Fibroblast of skin of back (primary cell): ENCODE results near the gene TTC32. TPM values are rescaled to one million over a fixed set of nuclear protein-coding genes. Genes with fewer than 3 reads are reported as not detected.
"Not testable (repeated sequence)": the region's sequence is repeated elsewhere in the genome, so short reads cannot be mapped to it uniquely, and the experiment has no call there.

Experiments used
- DNase-seq: peaks from one replicate; pipeline ENCODE4 v3.0.0-alpha.2; 2013
- polyA plus RNA-seq, 2 experiments: library from polyadenylated mRNA; unstranded; fragments of 120-200 nt; gene quantifications; one replicate each; pipeline ENCODE4 v1.2.1, GENCODE V29; 2013; ENCODE audit not compliant: insufficient read length in 2 of 2

Gene TTC32
- polyA plus RNA-seq (2013, experiment 1 of 2; ENCODE audit: insufficient read length): 4.8 TPM
- polyA plus RNA-seq (2013, experiment 2 of 2; ENCODE audit: insufficient read length): 4.6 TPM

DNA sequence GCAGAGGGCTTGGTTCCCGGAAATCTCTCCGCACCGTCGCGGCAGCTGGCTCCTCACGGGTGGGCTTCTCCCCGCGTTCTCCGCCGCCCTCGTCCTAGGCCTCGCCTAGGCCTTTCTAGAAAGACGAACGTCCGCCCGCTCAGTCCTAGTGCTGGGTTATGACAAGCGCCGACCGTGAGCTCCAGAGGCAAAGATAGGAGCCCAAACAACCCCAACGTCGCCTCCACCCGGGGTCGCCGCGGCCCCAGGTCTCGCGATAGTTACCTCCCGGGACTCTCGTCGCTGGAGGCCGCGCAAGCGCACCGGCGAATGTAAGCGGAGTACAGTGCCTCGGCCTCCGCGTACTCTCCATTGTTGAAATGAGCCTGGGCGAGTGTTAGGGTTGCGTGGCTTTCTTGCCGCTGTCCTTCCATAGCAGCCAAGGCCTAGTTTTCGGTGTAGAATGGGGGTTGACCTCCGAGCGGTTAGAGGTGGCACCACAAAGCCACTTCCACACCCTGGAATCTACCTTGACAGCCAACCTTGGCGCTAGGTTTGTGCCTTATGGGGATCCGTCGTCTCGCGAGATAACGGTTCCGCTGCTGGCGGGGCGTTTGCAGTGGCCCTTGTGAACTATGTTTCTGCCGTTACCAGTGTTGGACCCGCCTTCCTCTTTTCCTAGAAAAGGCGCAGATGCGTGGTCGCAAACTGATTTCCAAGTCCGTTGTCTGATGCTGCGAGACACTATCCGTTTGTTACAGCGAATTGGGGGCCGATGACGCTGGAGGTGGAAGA lies at the start of gene TTC32:
TTC32 (minus strand) TSS at position 542 of the 774 bp plus-strand sequence; CDS start at position 413, 129 bp downstream.
- peak; percentile 94 for DNase-seq

DNA sequence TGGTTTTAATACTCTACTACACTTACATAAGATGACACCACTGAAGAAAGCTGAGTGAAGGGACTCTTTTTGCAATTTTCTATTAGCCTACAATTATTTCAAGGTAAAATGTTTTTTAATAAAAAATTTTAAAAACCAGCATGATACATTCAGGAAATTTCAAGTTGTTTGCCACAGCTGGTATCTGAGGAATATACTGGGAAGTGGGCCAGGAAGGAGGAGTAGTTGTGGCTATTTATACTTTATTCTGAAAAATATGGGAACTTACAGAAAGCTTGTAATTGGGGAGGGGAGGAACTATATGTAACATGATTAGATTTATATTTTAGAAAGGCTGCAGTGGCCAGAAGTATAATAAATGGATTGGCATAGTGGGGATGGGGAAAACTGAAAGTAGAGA lies 47.3 kb upstream of the TTC32 start:
- DNase-seq: peak; percentile 59

DNA sequence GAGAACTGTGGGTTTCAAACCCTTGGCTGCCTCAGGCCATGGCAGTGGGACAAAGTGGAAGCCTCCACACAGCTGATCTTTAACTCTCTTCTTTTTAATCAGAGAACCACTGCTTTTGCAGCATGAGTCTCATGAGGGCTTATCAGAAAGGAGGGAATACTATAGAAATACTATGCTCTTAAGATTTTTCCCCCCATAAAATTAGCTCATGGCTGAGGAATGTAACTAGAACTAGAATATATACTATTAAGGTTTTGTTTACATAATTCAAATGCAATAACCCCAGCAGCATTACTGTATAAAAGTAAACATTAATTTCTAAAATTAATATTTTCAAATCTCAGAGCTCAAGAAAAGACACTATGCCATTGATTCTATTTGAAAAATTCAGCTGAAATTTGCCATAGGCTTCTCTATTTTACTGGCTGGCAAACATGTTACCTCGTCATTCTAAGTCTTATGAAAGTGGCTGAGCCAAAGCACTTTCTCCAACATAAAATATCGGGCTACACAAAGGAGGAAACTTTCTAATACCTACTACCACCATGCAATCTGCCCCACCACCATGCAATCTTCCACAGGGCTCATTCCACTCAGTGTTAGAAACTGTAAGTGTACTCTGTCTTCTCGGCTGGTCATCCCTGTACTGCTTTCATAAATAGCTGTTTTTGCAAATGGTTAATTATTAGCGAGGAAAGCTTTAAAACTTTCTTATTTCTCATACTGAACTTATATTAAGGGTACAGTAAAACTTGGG lies 45.6 kb upstream of the TTC32 start:
- DNase-seq: peak; percentile 51

DNA sequence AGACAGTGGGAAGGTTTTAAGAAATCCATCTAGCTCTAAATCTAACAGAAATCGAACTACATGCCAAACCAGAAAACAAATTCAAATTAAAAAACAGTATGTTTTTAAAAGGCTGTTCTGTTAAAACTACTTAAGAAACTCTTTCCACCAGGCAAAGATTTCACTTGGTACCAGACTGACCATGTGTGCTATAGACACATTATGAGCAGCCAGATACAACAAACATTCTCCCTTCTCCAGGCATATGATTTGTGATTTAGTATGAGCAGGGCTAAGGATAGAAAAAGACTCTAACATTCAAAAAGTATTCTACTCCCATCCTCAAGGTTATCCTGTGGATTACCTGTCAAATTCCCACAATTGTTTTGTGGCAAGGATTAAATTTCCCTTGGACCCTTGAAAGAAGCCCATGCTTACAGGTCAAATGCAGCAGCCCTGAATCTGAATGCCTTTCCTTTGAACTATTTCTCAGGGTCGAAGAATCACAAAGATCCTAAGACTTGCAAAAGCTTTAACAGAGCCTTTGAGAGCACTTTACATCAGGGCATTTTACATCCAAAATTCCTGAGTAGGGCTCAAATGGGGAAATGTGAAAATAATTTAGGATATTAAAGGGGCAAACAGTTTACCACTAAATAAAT lies 42.5 kb upstream of the TTC32 start:
- no peak for DNase-seq

DNA sequence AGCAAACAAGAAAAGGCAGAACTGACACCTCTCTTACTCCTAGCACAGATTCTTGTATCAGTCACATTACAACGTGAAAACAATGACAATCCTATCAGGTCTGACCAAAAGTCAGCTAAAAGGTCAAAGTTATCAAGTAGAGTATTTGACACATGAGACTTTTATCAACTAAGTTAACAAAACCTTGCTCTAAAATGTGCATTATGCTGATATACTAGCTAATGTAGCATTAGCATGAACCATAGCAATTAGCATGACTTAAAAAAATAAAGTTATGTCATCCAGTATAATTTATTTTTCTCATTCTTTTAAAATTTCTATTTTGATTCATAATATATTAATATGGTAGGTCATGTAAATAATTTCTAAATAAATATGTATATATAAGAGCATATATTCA lies 41.4 kb upstream of the TTC32 start:
- no peak for DNase-seq

DNA sequence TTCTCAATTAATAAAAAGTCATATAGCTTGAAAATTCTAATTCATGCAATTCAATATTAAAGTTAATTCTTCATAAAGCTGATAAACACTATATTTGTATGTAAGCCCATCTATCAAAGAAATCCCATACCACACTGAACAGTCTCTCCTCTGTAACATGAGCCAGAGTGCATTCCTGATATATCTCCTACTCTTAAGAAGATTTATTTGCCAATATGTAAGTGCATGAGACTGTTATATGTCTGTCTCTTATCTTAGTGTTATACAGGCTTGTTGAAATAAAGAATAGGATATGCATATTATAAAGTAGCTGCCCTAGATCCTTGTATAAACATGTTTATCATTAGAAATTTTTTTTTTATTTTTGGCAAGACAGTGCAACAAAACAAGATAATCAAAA lies 40.4 kb upstream of the TTC32 start:
- no peak for DNase-seq

DNA sequence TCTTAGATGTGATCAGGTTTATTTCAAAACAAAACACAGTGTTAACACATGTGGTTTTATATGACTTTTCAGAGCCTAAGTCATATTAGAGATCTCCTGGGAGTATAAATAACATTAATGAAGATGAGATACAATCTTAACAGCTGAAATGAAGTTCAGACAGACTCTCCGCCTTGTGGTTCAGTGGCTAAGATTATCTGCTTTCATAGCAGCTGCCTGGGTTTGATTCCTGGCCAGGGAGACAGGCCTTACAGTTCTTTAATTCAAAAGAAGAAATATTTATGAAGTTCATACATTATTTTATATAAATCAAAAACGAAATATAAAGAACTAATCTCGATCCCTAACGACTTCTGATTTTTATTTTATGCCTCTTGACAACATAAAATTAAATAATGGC lies 35.2 kb upstream of the TTC32 start:
- no peak for DNase-seq

DNA sequence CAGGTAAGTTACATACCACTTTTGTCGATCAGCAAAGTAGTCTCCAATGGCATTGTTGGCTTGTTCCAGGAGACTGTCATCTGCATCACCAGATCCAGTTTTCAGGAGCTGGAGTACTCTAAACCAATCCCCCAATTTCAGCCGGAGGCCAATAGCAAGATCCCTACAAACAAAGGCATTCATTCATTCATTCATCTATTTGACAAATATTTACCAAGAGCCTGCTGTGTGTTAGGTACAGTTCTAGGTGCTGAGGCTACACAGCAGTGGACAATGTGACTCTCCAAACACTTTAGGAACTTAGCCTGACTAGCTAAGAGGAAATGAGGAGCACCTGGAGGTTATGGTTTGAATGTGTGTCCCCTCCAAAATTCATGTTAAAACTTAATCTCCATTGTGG lies 34.4 kb upstream of the TTC32 start:
- DNase-seq: no peak

DNA sequence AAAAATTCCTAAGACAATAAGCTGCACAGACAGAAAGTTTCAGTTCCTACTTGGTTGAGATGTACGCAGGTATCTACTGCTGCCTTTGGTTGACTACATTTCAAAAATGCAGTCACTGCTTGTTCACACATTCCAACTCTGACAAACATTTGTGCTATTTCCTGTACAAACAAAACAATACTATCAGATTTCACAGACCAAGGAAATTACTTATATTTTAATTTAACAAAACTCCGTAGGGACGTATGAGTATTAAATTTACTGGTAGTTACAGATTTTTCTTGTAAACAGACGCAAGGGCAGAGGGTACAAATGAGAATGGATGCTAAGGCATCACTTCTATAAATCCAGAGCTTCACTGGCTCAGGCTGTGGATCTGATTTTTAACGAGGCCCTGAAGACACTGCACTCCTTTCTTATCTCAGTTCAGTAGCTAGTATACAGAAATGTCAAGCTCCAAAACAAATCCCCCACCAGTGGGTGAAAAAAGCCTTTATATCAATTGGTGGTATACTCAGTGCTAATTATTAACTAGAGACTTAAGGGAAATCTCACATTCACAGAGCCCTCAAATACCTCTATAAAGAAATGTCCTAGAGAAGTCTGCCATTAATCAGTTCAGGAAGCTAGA lies 31.7 kb upstream of the TTC32 start:
- peak; percentile 81 for DNase-seq

DNA sequence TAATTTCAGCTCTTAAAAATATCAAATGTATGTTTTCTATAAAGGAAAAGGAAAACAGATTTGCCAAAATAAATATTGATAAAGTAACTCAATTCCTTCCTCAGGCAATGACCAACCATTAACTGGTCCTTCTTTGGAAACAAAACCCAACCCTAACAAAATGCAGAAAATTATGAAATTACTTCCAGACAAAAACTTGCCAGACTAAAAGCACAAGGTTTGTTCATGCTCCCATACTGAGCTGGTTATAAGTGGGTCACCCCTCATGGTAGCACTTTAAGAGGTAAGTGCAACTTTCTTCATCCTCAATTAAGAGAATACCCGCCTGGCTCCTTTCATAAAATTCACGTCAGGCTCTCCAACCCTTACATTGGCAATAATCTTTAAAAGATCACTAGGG lies 31.1 kb upstream of the TTC32 start:
- peak; percentile 5 for DNase-seq

DNA sequence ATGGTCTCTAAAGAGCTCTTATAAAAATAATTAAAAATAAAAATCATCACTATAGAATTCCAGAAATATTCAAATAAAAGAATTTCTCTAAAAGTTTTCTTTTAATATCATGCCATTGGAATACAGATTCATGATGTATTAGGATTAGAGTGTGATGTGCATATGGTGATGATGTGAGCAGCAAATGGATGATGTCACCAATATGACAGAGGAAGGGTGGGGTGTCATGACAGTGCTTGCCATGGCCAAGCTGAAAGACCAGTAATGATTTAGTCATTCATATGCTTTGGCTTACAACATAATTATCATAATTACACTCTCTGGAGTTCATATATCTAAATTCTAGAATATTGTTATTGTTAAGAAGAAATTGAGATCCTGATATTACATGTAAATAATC lies 27.4 kb upstream of the TTC32 start:
- no peak for DNase-seq

DNA sequence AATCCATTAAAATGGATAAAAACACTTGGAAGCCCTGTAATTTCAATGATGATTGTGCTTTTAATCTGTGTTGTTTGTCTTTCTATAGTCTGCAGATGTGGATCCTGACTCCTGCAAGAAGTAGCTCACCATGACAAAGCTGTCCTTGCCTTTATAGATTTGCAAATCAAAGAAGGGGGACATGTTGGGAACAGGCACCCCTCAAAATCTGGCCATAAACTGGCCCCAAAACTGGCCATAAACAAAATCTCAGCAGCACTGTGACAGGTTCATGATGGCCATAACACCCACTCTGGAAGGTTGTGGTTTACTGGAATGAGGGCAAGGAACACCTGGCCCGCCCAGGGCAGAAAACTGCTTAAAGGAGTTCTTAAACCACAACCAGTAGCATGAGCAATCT lies 26.0 kb upstream of the TTC32 start:
- not testable (repeated sequence) for DNase-seq

DNA sequence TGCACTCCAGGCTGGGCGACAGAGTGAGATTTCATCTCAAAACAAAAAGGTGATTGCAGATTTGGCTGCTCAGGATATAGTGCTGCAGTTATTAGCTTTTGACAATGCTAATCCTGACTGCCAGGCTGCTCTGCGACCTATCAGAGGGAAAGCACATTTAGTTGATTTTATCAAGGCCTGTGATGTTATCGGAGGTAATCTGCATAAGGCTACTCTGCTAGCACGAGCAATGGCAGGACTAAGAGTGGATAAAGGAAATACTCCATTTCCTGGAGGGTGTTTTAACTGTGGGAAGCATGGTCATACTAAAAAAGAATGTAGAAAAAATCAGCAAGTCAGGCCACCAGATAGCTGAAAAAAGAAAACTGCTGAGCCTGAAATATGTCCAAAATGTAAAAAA lies 22.7 kb upstream of the TTC32 start:
- DNase-seq: not testable (repeated sequence)

DNA sequence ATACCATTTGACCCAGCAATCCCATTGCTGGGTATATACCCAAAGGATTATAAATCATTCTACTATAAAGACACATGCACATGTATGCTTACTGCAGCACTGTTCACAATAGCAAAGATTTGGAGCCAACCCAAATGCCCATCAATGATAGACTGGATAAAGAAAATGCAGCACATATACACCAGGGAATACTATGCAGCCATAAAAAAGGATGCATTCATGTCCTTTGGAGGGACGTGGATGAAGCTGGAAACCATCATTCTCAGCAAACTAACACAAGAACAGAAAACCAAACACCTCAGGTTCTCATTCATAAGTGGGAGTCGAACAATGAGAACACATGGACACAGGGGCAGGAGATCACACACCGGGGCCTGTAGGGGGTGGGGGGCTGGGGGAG lies 20.4 kb upstream of the TTC32 start:
- not testable (repeated sequence) for DNase-seq

DNA sequence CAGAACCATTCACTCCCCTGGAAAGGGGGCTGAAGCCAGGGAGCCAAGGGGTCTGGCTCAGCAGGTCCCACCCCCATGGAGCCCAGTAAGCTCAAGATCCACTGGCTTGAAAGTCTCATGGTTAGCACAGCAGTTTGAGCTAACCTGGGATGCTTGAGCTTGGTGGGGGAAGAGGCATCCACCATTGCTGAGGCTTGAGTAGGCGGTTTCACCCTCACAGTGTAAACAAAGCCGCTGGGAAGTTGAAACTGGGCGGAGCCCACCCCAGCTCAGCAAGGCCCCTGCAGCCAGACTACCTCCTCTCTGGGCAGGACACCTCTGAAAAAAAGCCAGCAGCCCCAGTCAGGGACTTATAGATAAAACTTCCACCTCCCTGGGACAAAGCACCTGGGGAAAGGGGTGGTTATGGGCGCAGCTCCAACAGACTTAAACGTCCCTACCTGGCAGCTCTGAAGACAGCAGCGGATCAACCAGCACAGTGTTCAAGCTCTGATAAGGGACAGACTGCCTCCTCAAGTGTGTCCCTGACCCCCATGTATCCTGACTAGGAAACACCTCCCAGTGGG lies 14.7 kb upstream of the TTC32 start:
- DNase-seq: no peak

DNA sequence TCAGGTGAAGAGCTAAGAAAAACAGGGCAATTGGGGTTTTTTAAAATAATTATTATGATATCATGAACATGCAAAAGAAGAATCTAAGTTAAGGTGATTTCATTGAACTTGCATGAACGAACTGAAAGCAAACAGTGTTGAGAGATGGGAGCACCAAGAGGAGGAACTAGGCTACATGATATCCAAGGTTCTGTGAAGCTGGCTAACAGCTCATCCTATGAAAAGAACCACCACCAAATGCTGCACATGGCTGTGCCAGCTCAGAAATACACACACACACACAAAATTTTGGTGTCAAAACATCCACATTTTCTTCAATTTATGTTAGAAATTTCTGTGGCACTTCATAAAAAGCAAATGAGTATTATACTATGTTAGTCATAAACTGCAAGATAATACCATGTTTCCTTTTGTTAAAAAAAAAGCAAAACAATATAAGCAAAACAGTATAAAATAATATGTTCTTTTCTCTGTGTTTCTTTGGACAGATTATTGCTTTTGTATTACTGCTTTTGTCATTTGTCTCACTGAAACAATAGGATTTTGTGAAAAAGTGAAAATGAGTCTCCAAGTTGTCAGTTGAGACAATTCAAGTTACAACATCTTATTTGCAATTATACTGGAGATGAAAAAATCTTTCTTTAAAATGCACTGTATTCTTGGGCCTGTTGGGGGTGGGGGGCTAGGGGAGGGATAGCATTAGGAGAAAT lies 12.6 kb upstream of the TTC32 start:
- no peak for DNase-seq

DNA sequence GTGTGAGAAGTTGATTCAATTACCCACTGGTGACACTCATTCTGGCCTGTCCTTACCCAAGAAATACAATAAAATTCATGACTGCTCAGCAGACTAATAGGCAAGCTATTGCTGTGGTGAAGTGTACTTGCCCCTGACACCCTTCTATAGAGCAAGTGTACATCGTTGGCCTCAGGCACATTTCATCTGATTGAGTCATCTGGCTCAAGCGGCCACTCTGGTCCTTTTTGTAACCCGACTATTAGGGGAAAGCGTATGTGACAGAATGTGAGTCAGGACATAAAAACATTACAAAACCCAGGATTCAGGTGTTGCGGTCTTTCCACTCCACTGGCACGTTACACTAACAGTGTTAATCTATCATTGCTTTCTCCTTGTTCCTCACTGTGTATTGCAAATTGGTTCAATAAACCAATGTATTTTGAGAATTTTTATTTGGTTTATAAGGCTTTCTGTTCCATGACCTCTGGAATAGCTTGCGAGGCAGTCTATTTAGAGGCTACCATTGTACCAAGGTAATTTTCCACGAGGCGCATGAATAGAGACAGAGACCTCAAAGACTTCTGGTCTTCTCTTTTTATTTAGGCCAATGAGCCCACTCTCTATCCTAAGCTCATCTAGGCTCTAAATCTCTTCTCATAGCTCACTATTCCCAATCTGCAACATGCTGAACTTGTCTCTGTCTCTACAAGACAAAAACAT lies 10.2 kb upstream of the TTC32 start:
- DNase-seq: peak; percentile 91

DNA sequence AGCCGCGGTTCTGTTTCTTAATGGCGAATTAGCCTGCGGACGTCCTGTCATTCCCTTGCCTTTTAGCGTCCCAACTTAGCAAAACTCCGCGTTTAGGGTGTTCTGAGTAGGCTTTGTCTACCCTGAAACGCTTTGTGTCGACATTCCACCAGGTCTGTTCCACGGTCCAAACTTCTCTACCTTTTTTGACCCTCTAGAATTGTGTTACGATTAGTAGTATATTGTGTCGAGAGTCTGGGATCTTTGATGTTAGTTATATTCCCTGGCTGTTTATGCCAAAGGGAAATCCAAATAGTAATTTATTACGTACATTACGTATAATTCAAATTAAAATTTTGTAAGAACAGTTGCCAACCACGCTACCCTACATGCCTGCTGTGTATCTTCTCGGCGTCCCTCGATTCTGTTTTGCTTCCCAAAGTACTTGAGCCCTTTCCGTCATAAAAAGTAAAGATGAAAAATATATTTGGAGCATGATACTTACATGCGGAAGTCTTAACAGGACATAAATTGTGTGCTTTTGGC lies 495 bp upstream of the TTC32 start:
- peak; percentile 16 for DNase-seq

DNA sequence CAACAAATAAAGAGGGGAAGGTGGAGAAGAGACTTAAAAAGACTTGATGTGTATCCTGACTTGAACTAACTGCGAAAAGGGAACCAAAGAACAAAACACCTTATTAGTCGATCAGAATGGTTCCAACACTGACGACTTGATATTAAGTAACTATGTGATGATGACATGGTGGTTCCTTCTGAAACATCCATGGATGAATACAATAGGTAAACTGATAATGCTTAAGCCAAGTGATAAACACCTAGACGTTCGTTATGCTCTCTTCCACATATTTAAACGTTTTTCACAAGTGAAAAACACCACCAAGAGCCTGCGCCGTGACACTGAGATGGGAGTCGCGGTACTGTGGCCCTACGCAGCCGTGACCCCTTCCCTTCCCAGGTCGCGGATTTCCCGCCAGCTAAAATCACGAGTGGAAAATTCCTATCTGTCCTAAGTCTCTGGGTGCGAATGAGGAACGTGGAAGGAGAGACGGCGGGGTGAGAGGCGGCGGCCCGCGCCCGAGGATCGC lies 797 bp downstream of the TTC32 start:
- peak; percentile 6 for DNase-seq
